Neural progenitor cell (in vitro differentiated cells): Measurements from ENCODE around the gene SLC35G3. TPM values are rescaled to one million over a fixed set of nuclear protein-coding genes. Genes with fewer than 3 reads are reported as not detected.

ENCODE experiments used
- DNase-seq: peaks from one replicate; pipeline ENCODE4 v3.0.0-alpha.2; 2016; ENCODE audit warnings: low spot score
- H2AFZ ChIP-seq: fragments of 200-600 bp; sonication (generic); replicated peaks from 2 replicates; pipeline ENCODE4 v1.6.1; 2016; ENCODE audit warnings: antibody characterized with exemption
- H3F3A ChIP-seq: fragments of 200-600 bp; sonication (generic); 2 replicates; pipeline ENCODE4 v1.6.1; 2016; ENCODE audit warnings: antibody characterized with exemption, low read depth
- H3K27ac ChIP-seq: fragments of 200-600 bp; sonication (generic); 2 replicates; pipeline ENCODE4 v1.5.1; 2016; ENCODE audit warnings: mild to moderate bottlenecking
- H3K27me3 ChIP-seq: fragments of 200-600 bp; sonication (generic); 2 replicates; pipeline ENCODE4 v1.6.1; 2016; ENCODE audit warnings: mild to moderate bottlenecking, moderate library complexity
- H3K36me3 ChIP-seq: fragments of 200-600 bp; sonication (generic); 2 replicates; pipeline ENCODE4 v1.5.1; 2016
- H3K4me1 ChIP-seq: fragments of 200-600 bp; sonication (generic); 2 replicates; pipeline ENCODE4 v1.6.1; 2016; ENCODE audit warnings: mixed run types
- H3K4me2 ChIP-seq: fragments of 200-600 bp; sonication (generic); 2 replicates; pipeline ENCODE4 v1.6.1; 2016
- H3K4me3 ChIP-seq: fragments of 200-600 bp; sonication (generic); 2 replicates; pipeline ENCODE4 v1.5.1; 2016
- H3K79me2 ChIP-seq: fragments of 200-600 bp; sonication (generic); 2 replicates; pipeline ENCODE4 v1.6.1; 2016; ENCODE audit warnings: low read depth
- H3K9ac ChIP-seq: fragments of 200-600 bp; sonication (generic); 2 replicates; pipeline ENCODE4 v1.6.1; 2016
- H3K9me3 ChIP-seq: fragments of 200-600 bp; sonication (generic); 2 replicates; pipeline ENCODE4 v1.5.1; 2016; ENCODE audit warnings: low read depth
- H4K20me1 ChIP-seq: fragments of 200-600 bp; sonication (generic); 2 replicates; pipeline ENCODE4 v1.6.1; 2016; ENCODE audit warnings: low read depth
- H3K27ac Mint-ChIP-seq: 3 replicates; pipeline ENCODE4 v1.8.0; 2021; ENCODE audit warnings: mixed read lengths
- H3K27me3 Mint-ChIP-seq: 2 replicates; pipeline ENCODE4 v1.8.0; 2022; ENCODE audit warnings: low read depth, mild to moderate bottlenecking, inconsistent platforms, moderate library complexity, mixed read lengths; ENCODE audit not compliant: insufficient read depth
- H3K36me3 Mint-ChIP-seq: 3 replicates; pipeline ENCODE4 v1.8.0; 2021; ENCODE audit warnings: mixed read lengths
- H3K4me1 Mint-ChIP-seq: 3 replicates; pipeline ENCODE4 v1.8.0; 2021; ENCODE audit warnings: mixed read lengths
- H3K4me3 Mint-ChIP-seq: 3 replicates; pipeline ENCODE4 v1.8.0; 2021; ENCODE audit warnings: mild to moderate bottlenecking, moderate library complexity, mixed read lengths
- H3K9me3 Mint-ChIP-seq: 3 replicates; pipeline ENCODE4 v1.8.0; 2020; ENCODE audit warnings: mixed read lengths
- CTCF ChIP-seq: fragments of 200-600 bp; sonication (generic); IDR thresholded peaks from 2 replicates; pipeline ENCODE4 v1.5.1; 2017; ENCODE audit warnings: antibody characterized with exemption, mild to moderate bottlenecking
- EZH2 ChIP-seq: fragments of 200-600 bp; sonication (generic); IDR thresholded peaks from 2 replicates; pipeline ENCODE4 v1.6.1; 2017; ENCODE audit warnings: antibody characterized with exemption, mild to moderate bottlenecking, moderate library complexity
- EZH2phosphoT487 ChIP-seq: fragments of 200-600 bp; sonication (generic); IDR thresholded peaks from 2 replicates; pipeline ENCODE4 v1.6.1; 2017; ENCODE audit warnings: antibody characterized with exemption
- total RNA-seq: library from RNA; depleted of rRNA; stranded (reverse); fragments of >200 nt; gene quantifications from 2 replicates; pipeline ENCODE4 v1.2.3, GENCODE V29; 2015; ENCODE audit warnings: low replicate concordance

Gene SLC35G3
- total RNA-seq, 1 donor from 2014 or later, result not detected

GRCh38 chr17:35227546-35227945, 33.4 kb upstream of the SLC35G3 start:
- no peak overlapping the region for H3K9ac ChIP-seq
- no peaks in the 10 kb centered on the region for H3F3A ChIP-seq
- H3K4me1 Mint-ChIP-seq, result no peaks in the 10 kb centered on the region
- no peak overlapping the region for H3K27ac ChIP-seq
- no peak overlapping the region for H2AFZ ChIP-seq
- H3K4me3 Mint-ChIP-seq, result no peak overlapping the region
- H3K27me3 ChIP-seq, result no peaks in the 10 kb centered on the region
- H3K36me3 Mint-ChIP-seq, result no peaks in the 10 kb centered on the region
- no peaks in the 10 kb centered on the region for H3K4me1 ChIP-seq
- DNase-seq, result no peak
- H3K27ac Mint-ChIP-seq, result no peak overlapping the region
- H3K36me3 ChIP-seq, result no peaks in the 10 kb centered on the region
- no peak overlapping the region for H3K4me2 ChIP-seq
- no peaks in the 10 kb centered on the region for H3K9me3 Mint-ChIP-seq
- no peak for TF ChIP-seq EZH2
- TF ChIP-seq EZH2phosphoT487, result no peak
- no peak for TF ChIP-seq CTCF
- H3K27me3 Mint-ChIP-seq, result peaks cover 10% of the 10 kb centered on the region
- no peaks in the 10 kb centered on the region for H3K9me3 ChIP-seq
- no peak overlapping the region for H3K4me3 ChIP-seq
- H4K20me1 ChIP-seq, result no peaks in the 10 kb centered on the region
- H3K79me2 ChIP-seq, result no peaks in the 10 kb centered on the region

- H3K4me3 Mint-ChIP-seq, result no peak overlapping the region
- H3K9me3 Mint-ChIP-seq, result no peaks in the 10 kb centered on the region
- H3K4me1 Mint-ChIP-seq, result no peaks in the 10 kb centered on the region
- Histone ChIP-seq H3K4me3 (no peak overlapping the region), H3K9me3 (no peaks in the 10 kb centered on the region), H3K4me1 (no peaks in the 10 kb centered on the region), H3K79me2 (no peaks in the 10 kb centered on the region), H3F3A (no peaks in the 10 kb centered on the region), H3K9ac (no peak overlapping the region), H3K27ac (no peak overlapping the region), H2AFZ (peak overlapping the region; percentile 24), H4K20me1 (no peaks in the 10 kb centered on the region), H3K36me3 (no peaks in the 10 kb centered on the region), H3K27me3 (no peaks in the 10 kb centered on the region), H3K4me2 (no peak overlapping the region)
- peaks cover 10% of the 10 kb centered on the region for H3K27me3 Mint-ChIP-seq
- TF ChIP-seq CTCF, result no peak
- TF ChIP-seq EZH2phosphoT487, result no peak
- no peak for TF ChIP-seq EZH2
- no peak overlapping the region for H3K27ac Mint-ChIP-seq
- no peaks in the 10 kb centered on the region for H3K36me3 Mint-ChIP-seq
- no peak for DNase-seq
These were observed 30.2 kb upstream of the SLC35G3 start for GRCh38 chr17:35224436-35224835.

DNA sequence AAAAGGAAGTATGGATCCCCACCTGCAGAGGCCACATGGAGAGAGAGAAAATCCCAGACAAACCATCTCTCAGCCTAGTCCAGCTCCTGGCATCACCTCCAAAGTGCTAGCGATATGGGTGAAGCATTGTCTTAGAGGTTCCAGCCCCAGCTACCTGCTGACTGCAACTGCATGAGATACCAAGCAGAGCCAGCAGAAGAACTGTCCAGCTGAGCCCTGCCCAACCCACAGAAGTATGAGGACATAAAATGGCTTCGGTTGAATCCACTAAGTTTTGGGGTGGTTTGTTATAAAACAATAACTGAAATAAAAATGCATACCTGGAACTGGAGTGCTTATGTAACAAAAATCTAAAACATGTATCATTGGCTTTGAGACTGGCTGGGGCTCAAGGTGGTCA, 28.3 kb upstream of the SLC35G3 start:
- H3K4me1 ChIP-seq, result no peaks in the 10 kb centered on the region
- no peaks in the 10 kb centered on the region for H3K27me3 ChIP-seq
- H3K4me3 Mint-ChIP-seq, result no peak overlapping the region
- peaks cover under 1% of the 10 kb centered on the region for H3K27me3 Mint-ChIP-seq
- H3K36me3 Mint-ChIP-seq, result no peaks in the 10 kb centered on the region
- no peaks in the 10 kb centered on the region for H3K4me1 Mint-ChIP-seq
- no peak overlapping the region for H2AFZ ChIP-seq
- no peak overlapping the region for H3K27ac Mint-ChIP-seq
- H3F3A ChIP-seq, result no peaks in the 10 kb centered on the region
- no peaks in the 10 kb centered on the region for H3K9me3 Mint-ChIP-seq
- no peak overlapping the region for H3K9ac ChIP-seq
- DNase-seq, result no peak
- H4K20me1 ChIP-seq, result no peaks in the 10 kb centered on the region
- no peak overlapping the region for H3K27ac ChIP-seq
- TF ChIP-seq CTCF (no peak), EZH2 (no peak), EZH2phosphoT487 (no peak)
- H3K9me3 ChIP-seq, result no peaks in the 10 kb centered on the region
- H3K79me2 ChIP-seq, result no peaks in the 10 kb centered on the region
- no peak overlapping the region for H3K4me3 ChIP-seq
- no peak overlapping the region for H3K4me2 ChIP-seq
- H3K36me3 ChIP-seq, result no peaks in the 10 kb centered on the region
